ENCODE results near the gene CBX7. TPM values are rescaled to one million over a fixed set of nuclear protein-coding genes. Genes with fewer than 3 reads are reported as not detected.
A peak's percentile ranks its signal among the peaks of the same experiment; 100 is the strongest.

The CBX7 gene
- total RNA-seq, 4 donors from 2014 or later = 41.2 to 58.6 (median 53.2) TPM

DNA sequence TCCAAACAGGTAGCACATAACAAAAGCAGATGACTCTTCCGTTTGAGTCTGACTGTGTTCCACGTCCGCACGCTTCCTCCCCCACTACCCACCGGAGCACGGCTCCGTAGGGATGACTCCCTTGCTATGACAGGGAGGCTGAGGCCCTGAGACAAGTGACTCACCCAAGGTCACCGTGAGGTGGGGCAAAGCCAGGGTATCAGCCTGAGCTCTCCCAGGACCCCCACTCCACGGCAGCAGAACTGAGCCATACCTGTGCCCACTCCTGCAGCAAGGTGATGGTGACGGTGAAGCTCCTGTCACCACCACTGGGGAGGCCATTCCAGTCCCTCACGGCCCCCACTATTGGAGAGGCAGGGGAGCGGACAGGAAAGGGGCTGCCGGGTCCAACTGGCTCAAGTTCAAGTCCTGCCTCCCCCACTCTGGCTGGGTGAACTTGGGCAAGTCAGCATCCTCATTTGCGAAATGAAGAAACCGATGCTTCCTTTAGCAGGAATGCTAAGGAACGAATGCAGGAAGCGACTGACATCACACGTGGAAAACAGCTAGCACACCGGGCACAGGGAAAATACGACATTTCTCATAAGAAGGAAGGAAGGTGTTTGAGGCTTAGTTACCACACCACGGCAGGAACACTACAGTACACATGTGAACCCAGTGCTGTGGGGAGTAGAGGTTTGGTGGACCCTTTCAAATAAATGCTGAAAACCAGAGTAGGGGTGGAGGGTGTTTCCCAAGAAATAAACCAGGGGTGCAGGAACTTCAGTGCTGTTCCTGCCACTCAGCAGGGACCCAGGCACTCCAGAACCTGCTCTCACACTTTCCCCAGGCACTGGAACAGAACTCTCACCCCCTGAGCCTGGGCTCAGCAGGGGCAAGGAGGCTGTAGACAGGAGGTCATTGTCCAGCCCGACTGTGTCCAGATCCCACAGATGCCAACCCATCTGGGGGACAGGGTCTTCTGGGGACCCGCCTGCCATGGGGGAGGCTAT is 32.4 kb upstream of the CBX7 start:
- DNase-seq = peak in 1 of 3 donors; percentile 3
- no peaks in the 10 kb centered on the region for H3K9me3 ChIP-seq
- H3K27me3 ChIP-seq = no peaks in the 10 kb centered on the region
- TF ChIP-seq, protein P1, sequence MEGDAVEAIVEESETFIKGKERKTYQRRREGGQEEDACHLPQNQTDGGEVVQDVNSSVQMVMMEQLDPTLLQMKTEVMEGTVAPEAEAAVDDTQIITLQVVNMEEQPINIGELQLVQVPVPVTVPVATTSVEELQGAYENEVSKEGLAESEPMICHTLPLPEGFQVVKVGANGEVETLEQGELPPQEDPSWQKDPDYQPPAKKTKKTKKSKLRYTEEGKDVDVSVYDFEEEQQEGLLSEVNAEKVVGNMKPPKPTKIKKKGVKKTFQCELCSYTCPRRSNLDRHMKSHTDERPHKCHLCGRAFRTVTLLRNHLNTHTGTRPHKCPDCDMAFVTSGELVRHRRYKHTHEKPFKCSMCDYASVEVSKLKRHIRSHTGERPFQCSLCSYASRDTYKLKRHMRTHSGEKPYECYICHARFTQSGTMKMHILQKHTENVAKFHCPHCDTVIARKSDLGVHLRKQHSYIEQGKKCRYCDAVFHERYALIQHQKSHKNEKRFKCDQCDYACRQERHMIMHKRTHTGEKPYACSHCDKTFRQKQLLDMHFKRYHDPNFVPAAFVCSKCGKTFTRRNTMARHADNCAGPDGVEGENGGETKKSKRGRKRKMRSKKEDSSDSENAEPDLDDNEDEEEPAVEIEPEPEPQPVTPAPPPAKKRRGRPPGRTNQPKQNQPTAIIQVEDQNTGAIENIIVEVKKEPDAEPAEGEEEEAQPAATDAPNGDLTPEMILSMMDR (IDR thresholded peaks at IDR 0.05) = no peak
- no peaks in the 10 kb centered on the region for H3K36me3 ChIP-seq
- peak overlapping the region in 3 of 4 donors; percentile 16 to 65 (median 63) for H3K27ac ChIP-seq
- H3K4me1 ChIP-seq = no peaks in the 10 kb centered on the region
- H3K4me3 ChIP-seq = no peak overlapping the region

DNA sequence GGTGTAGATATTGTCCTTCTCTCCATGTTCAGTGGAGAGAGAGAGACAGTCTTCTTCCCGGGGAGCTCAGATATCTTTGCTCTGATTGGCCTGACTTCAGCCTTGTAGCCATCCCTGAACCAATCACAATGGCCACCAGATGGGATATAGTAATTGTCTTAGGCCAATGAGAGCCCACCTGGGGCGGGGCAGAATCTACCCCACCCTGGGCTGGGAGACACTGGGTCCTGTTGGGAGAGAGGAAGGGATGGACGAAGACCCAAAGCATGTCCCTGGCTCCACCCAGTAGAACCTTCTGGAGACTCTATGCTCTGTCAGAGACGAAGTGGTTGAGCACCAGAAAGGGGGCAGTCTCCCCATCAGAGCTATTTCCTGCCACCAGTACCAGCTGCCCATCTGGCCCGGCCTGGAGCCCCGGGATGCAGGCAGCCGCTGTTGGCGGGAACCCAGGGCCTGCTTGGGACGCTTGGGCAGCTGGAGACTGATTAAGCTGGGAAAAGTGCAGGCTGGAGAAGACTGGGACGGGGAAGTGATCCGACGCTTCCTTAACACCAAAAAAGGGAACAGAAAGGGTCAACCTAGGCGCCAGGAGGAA is 31.6 kb upstream of the CBX7 start:
- Histone ChIP-seq H3K9me3 (no peaks in the 10 kb centered on the region), H3K4me3 (no peak overlapping the region), H3K4me1 (no peaks in the 10 kb centered on the region), H3K36me3 (no peaks in the 10 kb centered on the region), H3K27me3 (no peaks in the 10 kb centered on the region), H3K27ac (peak overlapping the region in 2 of 4 donors; percentile 63 to 65)
- peak in 1 of 3 donors; percentile 14 for DNase-seq
- no peak for TF ChIP-seq POLR2A (IDR thresholded peaks at IDR 0.05)
- TF ChIP-seq, protein P1 (IDR thresholded peaks at IDR 0.05) = no peak

DNA sequence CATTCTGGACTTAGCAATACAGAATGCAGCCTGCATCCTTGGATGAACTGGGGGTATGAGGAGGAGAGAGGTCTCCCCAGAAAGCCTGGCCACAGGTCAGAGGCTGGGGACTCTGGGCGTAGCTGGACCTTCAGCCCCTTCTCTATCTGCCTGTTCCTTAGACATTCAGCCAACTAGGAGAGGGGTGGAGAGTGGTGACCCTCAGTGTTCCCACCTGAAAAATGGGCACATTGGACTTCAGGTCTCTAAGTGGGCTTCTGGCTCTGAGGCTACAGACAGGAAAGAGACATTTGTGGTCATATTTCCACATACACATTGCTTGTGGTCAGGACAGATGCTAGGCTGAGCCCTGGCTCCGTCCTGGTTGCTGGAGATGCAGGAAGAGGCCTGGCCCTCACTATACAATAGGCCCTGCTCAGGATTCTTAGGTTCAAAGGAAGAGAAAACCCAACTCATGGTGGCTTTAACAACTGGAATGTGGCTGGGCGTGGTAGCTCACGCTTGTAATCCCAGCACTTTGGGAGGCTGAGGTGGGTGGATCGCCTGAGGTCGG is 30.1 kb upstream of the CBX7 start:
- DNase-seq = peak in 1 of 3 donors; percentile 6
- H3K9me3 ChIP-seq = no peaks in the 10 kb centered on the region
- peaks cover 0 to 5% (median 0%) of the 10 kb centered on the region in 4 donors for H3K4me1 ChIP-seq
- no peaks in the 10 kb centered on the region for H3K27me3 ChIP-seq
- no peak overlapping the region for H3K4me3 ChIP-seq
- no peaks in the 10 kb centered on the region for H3K36me3 ChIP-seq
- TF ChIP-seq, protein P1 (IDR thresholded peaks at IDR 0.05) = no peak
- TF ChIP-seq POLR2A (IDR thresholded peaks at IDR 0.05) = no peak
- no peak overlapping the region for H3K27ac ChIP-seq

DNA sequence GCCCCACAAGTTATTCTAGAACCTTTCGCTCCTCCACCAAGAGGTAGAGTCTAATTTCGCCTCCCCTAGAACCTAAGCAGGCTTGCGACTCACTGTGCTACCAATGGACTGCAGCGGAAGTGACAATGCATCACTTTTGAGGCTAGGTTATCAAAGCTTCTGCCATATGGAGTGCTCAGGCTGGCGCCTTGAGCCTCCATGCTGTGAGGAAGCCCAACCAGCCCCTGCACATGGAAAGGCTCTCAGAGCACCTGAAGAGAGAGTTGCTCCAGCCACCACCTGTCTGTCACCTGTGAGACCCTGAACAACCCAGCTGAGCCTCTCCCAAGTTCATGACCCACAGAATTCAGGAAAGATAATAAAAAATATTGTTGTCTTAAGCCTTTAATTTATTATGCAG is 29.3 kb upstream of the CBX7 start:
- peak in 1 of 3 donors; percentile 7 for DNase-seq
- no peak overlapping the region for H3K4me3 ChIP-seq
- H3K27ac ChIP-seq = no peak overlapping the region
- peaks cover 0 to 10% (median 0%) of the 10 kb centered on the region in 4 donors for H3K4me1 ChIP-seq
- TF ChIP-seq, protein P1 (IDR thresholded peaks at IDR 0.05) = no peak
- no peak for TF ChIP-seq POLR2A (IDR thresholded peaks at IDR 0.05)
- H3K9me3 ChIP-seq = no peaks in the 10 kb centered on the region
- no peaks in the 10 kb centered on the region for H3K36me3 ChIP-seq
- no peaks in the 10 kb centered on the region for H3K27me3 ChIP-seq

DNA sequence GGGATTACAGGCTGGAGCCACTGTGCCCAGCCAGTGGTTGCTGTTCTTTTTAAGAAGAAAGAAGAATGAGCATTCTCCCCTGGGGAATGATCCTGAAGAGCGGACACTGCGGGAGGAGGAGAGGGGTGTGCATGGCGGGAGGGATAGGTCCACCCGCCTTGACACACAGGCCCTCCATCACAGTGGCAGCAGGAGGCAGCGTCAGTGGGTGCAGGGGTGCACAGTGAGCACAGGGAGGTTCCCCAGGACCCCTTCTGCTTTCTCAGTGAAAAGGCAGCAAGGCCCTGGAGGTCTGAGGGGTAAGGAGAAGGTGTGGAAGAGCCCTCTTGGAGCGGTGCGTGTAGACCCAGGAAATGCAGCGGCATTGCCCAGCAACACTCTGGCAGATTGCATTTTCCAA is 28.9 kb upstream of the CBX7 start:
- DNase-seq = no peak
- Histone ChIP-seq H3K9me3 (no peaks in the 10 kb centered on the region), H3K4me1 (peaks cover 0 to 13% (median 0%) of the 10 kb centered on the region in 4 donors), H3K36me3 (no peaks in the 10 kb centered on the region), H3K27ac (no peak overlapping the region), H3K27me3 (no peaks in the 10 kb centered on the region), H3K4me3 (no peak overlapping the region)
- TF ChIP-seq, protein P1 (IDR thresholded peaks at IDR 0.05) = no peak
- no peak for TF ChIP-seq POLR2A (IDR thresholded peaks at IDR 0.05)

All from Peyer's patch (tissue), 4 donors.